ENCODE results near the gene PHF5A. TPM values are rescaled to one million over a fixed set of nuclear protein-coding genes. Genes with fewer than 3 reads are reported as not detected.

Gene PHF5A
- total RNA-seq (63.3 and 64.2 TPM in 2 replicates), polyA plus RNA-seq (61.5 and 82.7 TPM in 2 replicates), polyA minus RNA-seq (ENCODE audit: low replicate concordance) (16.5 and 18.3 TPM in 2 replicates)
- 41.9 and 53.4 TPM in 2 replicates for polyA plus RNA-seq (2012)

DNA sequence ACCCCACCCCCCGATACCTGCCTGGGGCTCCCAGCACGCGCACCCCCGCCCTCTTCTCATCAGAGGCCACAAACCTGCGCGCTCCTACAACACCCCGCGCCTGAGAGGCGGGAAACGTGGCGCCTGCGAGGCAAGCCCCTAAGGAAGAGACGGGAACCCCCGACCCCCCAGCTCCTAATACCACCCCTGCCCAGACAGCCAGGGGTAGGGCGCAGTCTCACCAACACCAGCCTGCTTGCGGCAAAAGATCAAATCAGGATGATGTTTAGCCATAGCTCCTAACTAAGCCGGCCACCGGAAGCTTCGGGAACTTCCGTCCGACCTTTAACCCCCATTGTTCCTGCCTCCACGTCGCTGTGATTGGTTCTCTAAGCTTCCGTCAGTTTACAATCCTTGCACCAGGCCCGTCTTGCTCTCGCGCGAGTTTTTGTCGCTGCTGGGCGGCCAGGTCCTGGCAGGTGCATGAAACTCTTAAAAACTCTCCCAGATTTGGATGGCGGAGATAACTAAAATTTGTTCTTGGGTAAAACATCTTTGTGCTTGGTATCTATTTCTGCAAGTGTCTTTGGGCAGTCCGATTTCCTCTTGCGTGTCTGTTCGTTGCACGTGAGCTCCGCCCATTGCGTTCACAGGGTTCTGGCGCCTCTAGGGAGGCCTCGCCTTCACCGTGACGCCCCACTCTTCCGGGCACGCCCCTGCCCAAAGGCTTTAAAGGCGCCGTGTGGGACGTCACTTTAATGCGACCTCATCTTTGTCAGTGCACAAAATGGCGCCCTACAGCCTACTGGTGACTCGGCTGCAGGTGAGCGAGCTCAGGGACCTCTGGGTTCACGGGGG, at the start of gene PHF5A, which contains the start of gene ACO2:
Gene PHF5A, minus strand, starts transcription at position 312 of the 837 bp plus-strand sequence. Its CDS starts 39 bp downstream, at position 273.
Gene ACO2, plus strand, starts transcription at position 737 of the 837 bp plus-strand sequence. Its CDS starts 30 bp downstream, at position 767.
- Histone ChIP-seq H3K4me1 (ENCODE audit: control insufficient read depth, extremely low read depth, insufficient read depth, low read length) (peaks cover 10% of the 10 kb centered on the region), H4K20me1 (ENCODE audit: control insufficient read depth, extremely low read depth, insufficient read depth, low read length) (no peaks in the 10 kb centered on the region), H3K9ac (ENCODE audit: insufficient read depth, low read length) (peak within 1 kb of the TSS; percentile 93), H3K27ac (ENCODE audit: insufficient read depth, low read length) (peak within 1 kb of the TSS; percentile 97), H3K79me2 (ENCODE audit: control insufficient read depth, insufficient read depth, low read length) (peaks cover 62% of the 10 kb centered on the region), H3K36me3 (ENCODE audit: control insufficient read depth, insufficient read depth, low read length) (peaks cover 8% of the 10 kb centered on the region), H3K4me3 (replicated peaks in 1 of 4; ENCODE audit: control extremely low read depth in 1 of 4, insufficient read depth in 1 of 4, low read depth in 3 of 4, low read length in 4 of 4) (peak within 1 kb of the TSS; percentile 81 to 98 (median 93)), H3K9me3 (ENCODE audit: control insufficient read depth, insufficient read depth, low read depth, low read length) (no peaks in the 10 kb centered on the region), H3K27me3 (ENCODE audit: control insufficient read depth, insufficient read depth, low read length) (no peaks in the 10 kb centered on the region), H3K4me2 (ENCODE audit: extremely low read depth, insufficient read depth, low read length) (peak within 1 kb of the TSS; percentile 99), H2AFZ (ENCODE audit: low read length) (peak within 1 kb of the TSS; percentile 88)
- TF ChIP-seq CTCF (conservative IDR thresholded peaks at IDR 0.05 in 1 of 2, IDR thresholded peaks at IDR 0.05 in 1 of 2; ENCODE audit: low read depth in 1 of 2, low read length in 2 of 2), result no peak
- TF ChIP-seq EZH2 (IDR thresholded peaks at IDR 0.05; ENCODE audit: low read length, missing control alignments), result no peak
- DNase-seq (ENCODE audit: low read depth in 2 of 2), result peak; percentile 98

DNA sequence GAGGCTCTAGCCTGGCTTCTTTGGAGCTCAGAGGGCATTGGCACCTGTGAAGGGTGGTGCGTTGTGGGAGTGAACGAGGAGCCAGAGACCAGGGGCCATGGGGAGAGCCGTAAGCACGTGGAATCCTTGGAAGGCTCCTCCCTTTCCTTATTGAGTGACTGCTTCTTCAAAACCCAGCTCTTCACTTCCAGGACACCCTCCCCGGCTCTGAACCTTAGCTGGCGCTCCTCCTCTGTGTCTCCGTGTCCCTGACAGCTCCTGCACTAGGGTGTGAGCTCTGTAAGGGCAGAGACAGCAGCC, 49.5 kb upstream of the PHF5A start:
- Histone ChIP-seq H3K79me2 (ENCODE audit: control insufficient read depth, insufficient read depth, low read length) (no peaks in the 10 kb centered on the region), H3K4me3 (replicated peaks in 1 of 4; ENCODE audit: control extremely low read depth in 1 of 4, insufficient read depth in 1 of 4, low read depth in 3 of 4, low read length in 4 of 4) (no peak overlapping the region), H3K27me3 (ENCODE audit: control insufficient read depth, insufficient read depth, low read length) (no peaks in the 10 kb centered on the region), H3K4me2 (ENCODE audit: extremely low read depth, insufficient read depth, low read length) (no peak overlapping the region), H3K9ac (ENCODE audit: insufficient read depth, low read length) (no peak overlapping the region), H2AFZ (ENCODE audit: low read length) (no peak overlapping the region), H3K36me3 (ENCODE audit: control insufficient read depth, insufficient read depth, low read length) (peaks cover 19% of the 10 kb centered on the region), H3K4me1 (ENCODE audit: control insufficient read depth, extremely low read depth, insufficient read depth, low read length) (peaks cover 2% of the 10 kb centered on the region), H4K20me1 (ENCODE audit: control insufficient read depth, extremely low read depth, insufficient read depth, low read length) (no peaks in the 10 kb centered on the region), H3K9me3 (ENCODE audit: control insufficient read depth, insufficient read depth, low read depth, low read length) (no peaks in the 10 kb centered on the region), H3K27ac (ENCODE audit: insufficient read depth, low read length) (no peak overlapping the region)
- TF ChIP-seq EZH2 (IDR thresholded peaks at IDR 0.05; ENCODE audit: low read length, missing control alignments) (no peak), CTCF (conservative IDR thresholded peaks at IDR 0.05 in 1 of 2, IDR thresholded peaks at IDR 0.05 in 1 of 2; ENCODE audit: low read depth in 1 of 2, low read length in 2 of 2) (no peak)
- DNase-seq (ENCODE audit: low read depth in 2 of 2), result no peak

- TF ChIP-seq EZH2 (IDR thresholded peaks at IDR 0.05; ENCODE audit: low read length, missing control alignments) (no peak), CTCF (conservative IDR thresholded peaks at IDR 0.05 in 1 of 2, IDR thresholded peaks at IDR 0.05 in 1 of 2; ENCODE audit: low read depth in 1 of 2, low read length in 2 of 2) (peak; percentile 85 to 91)
- Histone ChIP-seq H3K79me2 (ENCODE audit: control insufficient read depth, insufficient read depth, low read length) (no peaks in the 10 kb centered on the region), H2AFZ (ENCODE audit: low read length) (no peak overlapping the region), H3K9ac (ENCODE audit: insufficient read depth, low read length) (no peak overlapping the region), H3K4me2 (ENCODE audit: extremely low read depth, insufficient read depth, low read length) (no peak overlapping the region), H3K27me3 (ENCODE audit: control insufficient read depth, insufficient read depth, low read length) (no peaks in the 10 kb centered on the region), H3K9me3 (ENCODE audit: control insufficient read depth, insufficient read depth, low read depth, low read length) (no peaks in the 10 kb centered on the region), H4K20me1 (ENCODE audit: control insufficient read depth, extremely low read depth, insufficient read depth, low read length) (no peaks in the 10 kb centered on the region), H3K36me3 (ENCODE audit: control insufficient read depth, insufficient read depth, low read length) (peaks cover 19% of the 10 kb centered on the region), H3K4me1 (ENCODE audit: control insufficient read depth, extremely low read depth, insufficient read depth, low read length) (peaks cover 7% of the 10 kb centered on the region), H3K27ac (ENCODE audit: insufficient read depth, low read length) (no peak overlapping the region), H3K4me3 (replicated peaks in 1 of 4; ENCODE audit: control extremely low read depth in 1 of 4, insufficient read depth in 1 of 4, low read depth in 3 of 4, low read length in 4 of 4) (no peak overlapping the region)
- peak in 1 of 2 donors; percentile 63 for DNase-seq (ENCODE audit: low read depth in 2 of 2)
These were observed 48.9 kb upstream of the PHF5A start for GRCh38 chr22:41517172-41518047.

All from fibroblast of lung (primary cell).